ENCODE data around the gene ZDHHC9.

The ZDHHC9 gene

GRCh38 chrX:129785160-129785947 lies 58.3 kb downstream of the ZDHHC9 start:
- DNase-seq = no peak

GRCh38 chrX:129784371-129784770 lies 59.3 kb downstream of the ZDHHC9 start:
- no peak for DNase-seq

- no peak for DNase-seq
Measured at GRCh38 chrX:129783291-129783713, 60.4 kb downstream of the ZDHHC9 start.

- no peak for DNase-seq
Measured at GRCh38 chrX:129782706-129783105, 61.0 kb downstream of the ZDHHC9 start.

GRCh38 chrX:129781680-129782495 lies 61.8 kb downstream of the ZDHHC9 start:
- no peak for DNase-seq

- DNase-seq = no peak
Measured at GRCh38 chrX:129781134-129781672, 62.5 kb downstream of the ZDHHC9 start.

GRCh38 chrX:129780441-129781105 lies 63.1 kb downstream of the ZDHHC9 start:
- no peak for DNase-seq

- no peak for DNase-seq
Measured at GRCh38 chrX:129779747-129780146, 63.9 kb downstream of the ZDHHC9 start, which contains the start of gene SASH3. TSS of gene SASH3 (plus strand) at chrX:129779949. CDS start at chrX:129780098, 149 bp downstream.

GRCh38 chrX:129779086-129779672 lies 64.5 kb downstream of the ZDHHC9 start:
- no peak for DNase-seq

- no peak for DNase-seq
Measured at GRCh38 chrX:129777218-129778030, 66.3 kb downstream of the ZDHHC9 start.

GRCh38 chrX:129773649-129774458 lies 69.8 kb downstream of the ZDHHC9 start:
- DNase-seq = no peak

- no peak for DNase-seq
Measured at GRCh38 chrX:129772796-129773431, 70.8 kb downstream of the ZDHHC9 start.

- DNase-seq = no peak
Measured at GRCh38 chrX:129771266-129771995, 72.3 kb downstream of the ZDHHC9 start.

- no peak for DNase-seq
Measured at GRCh38 chrX:129769467-129770154, 74.1 kb downstream of the ZDHHC9 start.

GRCh38 chrX:129768586-129769466 lies 74.9 kb downstream of the ZDHHC9 start:
- no peak for DNase-seq

- DNase-seq = no peak
Measured at GRCh38 chrX:129768186-129768585, 75.5 kb downstream of the ZDHHC9 start.

GRCh38 chrX:129763666-129764065 lies 80.0 kb downstream of the ZDHHC9 start:
- DNase-seq = no peak

- no peak for DNase-seq
Measured at GRCh38 chrX:129762448-129762847, 81.2 kb downstream of the ZDHHC9 start.

All from right hindlimb (tissue), 1 donor.